ENCODE results near the gene UTP25.
"Not testable (repeated sequence)": the region's sequence is repeated elsewhere in the genome, so short reads cannot be mapped to it uniquely, and the experiment has no call there.

Gene UTP25

GRCh38 chr1:209882942-209883340 is 55.2 kb downstream of the UTP25 start:
- H3K4me1 ChIP-seq (ENCODE audit: control insufficient read depth, insufficient read depth, low read length), result no peaks in the 10 kb centered on the region
- H3K27ac ChIP-seq (ENCODE audit: low read length), result no peak overlapping the region
- no peak overlapping the region for H3K4me3 ChIP-seq (ENCODE audit: low read length in 2 of 2)
- H3K27me3 ChIP-seq (ENCODE audit: control insufficient read depth in 1 of 2, insufficient read depth in 2 of 2, low read length in 2 of 2), result peaks cover 2 to 9% of the 10 kb centered on the region in 2 donors
- no peaks in the 10 kb centered on the region for H3K9me3 ChIP-seq (ENCODE audit: control insufficient read depth in 2 of 2, low read length in 2 of 2)
- H3K9ac ChIP-seq (ENCODE audit: low read length in 2 of 2), result no peak overlapping the region
- no peaks in the 10 kb centered on the region for H3K36me3 ChIP-seq (ENCODE audit: control insufficient read depth in 2 of 2, insufficient read depth in 2 of 2, low read length in 2 of 2)

- Histone ChIP-seq H3K4me1 (ENCODE audit: control insufficient read depth, insufficient read depth, low read length) (no peaks in the 10 kb centered on the region), H3K4me3 (ENCODE audit: low read length in 2 of 2) (no peak overlapping the region), H3K9ac (ENCODE audit: low read length in 2 of 2) (no peak overlapping the region), H3K27me3 (ENCODE audit: control insufficient read depth in 1 of 2, insufficient read depth in 2 of 2, low read length in 2 of 2) (peaks cover 2 to 9% of the 10 kb centered on the region in 2 donors), H3K9me3 (ENCODE audit: control insufficient read depth in 2 of 2, low read length in 2 of 2) (no peaks in the 10 kb centered on the region), H3K36me3 (ENCODE audit: control insufficient read depth in 2 of 2, insufficient read depth in 2 of 2, low read length in 2 of 2) (no peaks in the 10 kb centered on the region), H3K27ac (ENCODE audit: low read length) (no peak overlapping the region)
Observed at GRCh38 chr1:209883341-209883971, 55.7 kb downstream of the UTP25 start.

- Histone ChIP-seq H3K9me3 (ENCODE audit: control insufficient read depth in 2 of 2, low read length in 2 of 2) (no peaks in the 10 kb centered on the region), H3K4me3 (ENCODE audit: low read length in 2 of 2) (no peak overlapping the region), H3K27ac (ENCODE audit: low read length) (no peak overlapping the region), H3K9ac (ENCODE audit: low read length in 2 of 2) (no peak overlapping the region), H3K36me3 (ENCODE audit: control insufficient read depth in 2 of 2, insufficient read depth in 2 of 2, low read length in 2 of 2) (no peaks in the 10 kb centered on the region), H3K27me3 (ENCODE audit: control insufficient read depth in 1 of 2, insufficient read depth in 2 of 2, low read length in 2 of 2) (peaks cover 2 to 6% of the 10 kb centered on the region in 2 donors), H3K4me1 (ENCODE audit: control insufficient read depth, insufficient read depth, low read length) (no peaks in the 10 kb centered on the region)
Observed at GRCh38 chr1:209884249-209884648, 56.5 kb downstream of the UTP25 start.

- H3K4me1 ChIP-seq (ENCODE audit: control insufficient read depth, insufficient read depth, low read length), result no peaks in the 10 kb centered on the region
- H3K27ac ChIP-seq (ENCODE audit: low read length), result no peak overlapping the region
- no peak overlapping the region for H3K4me3 ChIP-seq (ENCODE audit: low read length in 2 of 2)
- peaks cover 2 to 6% of the 10 kb centered on the region in 2 donors for H3K27me3 ChIP-seq (ENCODE audit: control insufficient read depth in 1 of 2, insufficient read depth in 2 of 2, low read length in 2 of 2)
- no peak overlapping the region for H3K9ac ChIP-seq (ENCODE audit: low read length in 2 of 2)
- H3K9me3 ChIP-seq (ENCODE audit: control insufficient read depth in 2 of 2, low read length in 2 of 2), result no peaks in the 10 kb centered on the region
- no peaks in the 10 kb centered on the region for H3K36me3 ChIP-seq (ENCODE audit: control insufficient read depth in 2 of 2, insufficient read depth in 2 of 2, low read length in 2 of 2)
Observed at GRCh38 chr1:209884665-209885117, 56.9 kb downstream of the UTP25 start.

GRCh38 chr1:209885403-209886218 is 57.8 kb downstream of the UTP25 start:
- H3K4me1 ChIP-seq (ENCODE audit: control insufficient read depth, insufficient read depth, low read length), result no peaks in the 10 kb centered on the region
- no peak overlapping the region for H3K27ac ChIP-seq (ENCODE audit: low read length)

GRCh38 chr1:209886219-209886536 is 58.4 kb downstream of the UTP25 start:
- no peaks in the 10 kb centered on the region for H3K4me1 ChIP-seq (ENCODE audit: control insufficient read depth, insufficient read depth, low read length)
- H3K27me3 ChIP-seq (ENCODE audit: control insufficient read depth in 1 of 2, insufficient read depth in 2 of 2, low read length in 2 of 2), result peaks cover 2 to 3% of the 10 kb centered on the region in 2 donors
- H3K36me3 ChIP-seq (ENCODE audit: control insufficient read depth in 2 of 2, insufficient read depth in 2 of 2, low read length in 2 of 2), result no peaks in the 10 kb centered on the region
- H3K9me3 ChIP-seq (ENCODE audit: control insufficient read depth in 2 of 2, low read length in 2 of 2), result no peaks in the 10 kb centered on the region
- H3K9ac ChIP-seq (ENCODE audit: low read length in 2 of 2), result no peak overlapping the region
- no peak overlapping the region for H3K4me3 ChIP-seq (ENCODE audit: low read length in 2 of 2)
- no peak overlapping the region for H3K27ac ChIP-seq (ENCODE audit: low read length)

More at GRCh38 chr1:209885403-209886218, 57.8 kb downstream of the UTP25 start:
- Histone ChIP-seq H3K27me3 (ENCODE audit: control insufficient read depth in 1 of 2, insufficient read depth in 2 of 2, low read length in 2 of 2) (peaks cover 2 to 3% of the 10 kb centered on the region in 2 donors), H3K36me3 (ENCODE audit: control insufficient read depth in 2 of 2, insufficient read depth in 2 of 2, low read length in 2 of 2) (no peaks in the 10 kb centered on the region), H3K9me3 (ENCODE audit: control insufficient read depth in 2 of 2, low read length in 2 of 2) (no peaks in the 10 kb centered on the region), H3K4me3 (ENCODE audit: low read length in 2 of 2) (no peak overlapping the region), H3K9ac (ENCODE audit: low read length in 2 of 2) (no peak overlapping the region)

GRCh38 chr1:209888291-209889076 is 60.7 kb downstream of the UTP25 start:
- not testable (repeated sequence) for H3K27me3 ChIP-seq (ENCODE audit: control insufficient read depth in 1 of 2, insufficient read depth in 2 of 2, low read length in 2 of 2); H3K4me1 ChIP-seq (ENCODE audit: control insufficient read depth, insufficient read depth, low read length); H3K36me3 ChIP-seq (ENCODE audit: control insufficient read depth in 2 of 2, insufficient read depth in 2 of 2, low read length in 2 of 2); H3K9me3 ChIP-seq (ENCODE audit: control insufficient read depth in 2 of 2, low read length in 2 of 2); H3K4me3 ChIP-seq (ENCODE audit: low read length in 2 of 2); H3K27ac ChIP-seq (ENCODE audit: low read length); H3K9ac ChIP-seq (ENCODE audit: low read length in 2 of 2)

- no peak overlapping the region for H3K9ac ChIP-seq (ENCODE audit: low read length in 2 of 2)
- no peak overlapping the region for H3K4me3 ChIP-seq (ENCODE audit: low read length in 2 of 2)
- no peaks in the 10 kb centered on the region for H3K27me3 ChIP-seq (ENCODE audit: control insufficient read depth in 1 of 2, insufficient read depth in 2 of 2, low read length in 2 of 2)
- no peaks in the 10 kb centered on the region for H3K4me1 ChIP-seq (ENCODE audit: control insufficient read depth, insufficient read depth, low read length)
- H3K27ac ChIP-seq (ENCODE audit: low read length), result no peak overlapping the region
- H3K36me3 ChIP-seq (ENCODE audit: control insufficient read depth in 2 of 2, insufficient read depth in 2 of 2, low read length in 2 of 2), result no peaks in the 10 kb centered on the region
- no peaks in the 10 kb centered on the region for H3K9me3 ChIP-seq (ENCODE audit: control insufficient read depth in 2 of 2, low read length in 2 of 2)
Observed at GRCh38 chr1:209889077-209889418, 61.3 kb downstream of the UTP25 start.

- H3K9ac ChIP-seq (ENCODE audit: low read length in 2 of 2), result no peak overlapping the region
- H3K4me3 ChIP-seq (ENCODE audit: low read length in 2 of 2), result no peak overlapping the region
- no peaks in the 10 kb centered on the region for H3K9me3 ChIP-seq (ENCODE audit: control insufficient read depth in 2 of 2, low read length in 2 of 2)
- no peaks in the 10 kb centered on the region for H3K27me3 ChIP-seq (ENCODE audit: control insufficient read depth in 1 of 2, insufficient read depth in 2 of 2, low read length in 2 of 2)
- H3K4me1 ChIP-seq (ENCODE audit: control insufficient read depth, insufficient read depth, low read length), result no peaks in the 10 kb centered on the region
- no peak overlapping the region for H3K27ac ChIP-seq (ENCODE audit: low read length)
- H3K36me3 ChIP-seq (ENCODE audit: control insufficient read depth in 2 of 2, insufficient read depth in 2 of 2, low read length in 2 of 2), result no peaks in the 10 kb centered on the region
Observed at GRCh38 chr1:209890641-209891330, 63.0 kb downstream of the UTP25 start.

- H3K9ac ChIP-seq (ENCODE audit: low read length in 2 of 2), result no peak overlapping the region
- no peak overlapping the region for H3K4me3 ChIP-seq (ENCODE audit: low read length in 2 of 2)
- no peaks in the 10 kb centered on the region for H3K27me3 ChIP-seq (ENCODE audit: control insufficient read depth in 1 of 2, insufficient read depth in 2 of 2, low read length in 2 of 2)
- H3K4me1 ChIP-seq (ENCODE audit: control insufficient read depth, insufficient read depth, low read length), result no peaks in the 10 kb centered on the region
- no peaks in the 10 kb centered on the region for H3K9me3 ChIP-seq (ENCODE audit: control insufficient read depth in 2 of 2, low read length in 2 of 2)
- no peak overlapping the region for H3K27ac ChIP-seq (ENCODE audit: low read length)
- no peaks in the 10 kb centered on the region for H3K36me3 ChIP-seq (ENCODE audit: control insufficient read depth in 2 of 2, insufficient read depth in 2 of 2, low read length in 2 of 2)
Observed at GRCh38 chr1:209893751-209894150, 66.0 kb downstream of the UTP25 start.
